RWPE2 (cell line): ENCODE results near the gene CTCF.

Experiments used
- ATAC-seq: fragments of 200-7000 bp; cut with Tn5 transposase; 3 replicates; pipeline ENCODE4 v1.9.1; 2021; ENCODE audit warnings: low read depth
- DNase-seq: peaks from one replicate; pipeline ENCODE4 v3.0.0-alpha.2; 2020; ENCODE audit warnings: low spot score
- H3K27ac ChIP-seq: fragments of 450-650 bp; 2 replicates; pipeline ENCODE4 v1.5.1; 2017; ENCODE audit warnings: mild to moderate bottlenecking; ENCODE audit not compliant: poor library complexity, severe bottlenecking
- H3K27me3 ChIP-seq: fragments of 250-450 bp; sonication (Bioruptor Pico); 2 replicates; pipeline ENCODE4 v1.5.1; 2021; ENCODE audit warnings: mild to moderate bottlenecking, moderate library complexity; ENCODE audit not compliant: insufficient read depth, poor library complexity, severe bottlenecking
- H3K36me3 ChIP-seq: fragments of 250-450 bp; sonication (Bioruptor Pico); 2 replicates; pipeline ENCODE4 v1.5.1; 2020; ENCODE audit warnings: low read depth, mild to moderate bottlenecking, moderate library complexity
- H3K4me1 ChIP-seq: fragments of 250-450 bp; sonication (Bioruptor Pico); 2 replicates; pipeline ENCODE4 v1.5.1; 2021; ENCODE audit warnings: mild to moderate bottlenecking, moderate library complexity; ENCODE audit not compliant: insufficient read depth, poor library complexity, severe bottlenecking
- H3K4me3 ChIP-seq: fragments of 250-450 bp; sonication (Bioruptor Pico); 2 replicates; pipeline ENCODE4 v1.5.1; 2021; ENCODE audit warnings: mild to moderate bottlenecking, moderate library complexity; ENCODE audit not compliant: severe bottlenecking
- H3K9me3 ChIP-seq: fragments of 250-450 bp; sonication (Bioruptor Pico); 2 replicates; pipeline ENCODE4 v1.5.1; 2021; ENCODE audit warnings: mild to moderate bottlenecking, moderate library complexity; ENCODE audit not compliant: severe bottlenecking
- CTCF ChIP-seq: fragments of 450-650 bp; IDR thresholded peaks from one replicate; pipeline ENCODE4 v1.5.1; 2017; ENCODE audit warnings: mild to moderate bottlenecking, moderate library complexity; ENCODE audit not compliant: poor library complexity, severe bottlenecking

Gene CTCF

DNA sequence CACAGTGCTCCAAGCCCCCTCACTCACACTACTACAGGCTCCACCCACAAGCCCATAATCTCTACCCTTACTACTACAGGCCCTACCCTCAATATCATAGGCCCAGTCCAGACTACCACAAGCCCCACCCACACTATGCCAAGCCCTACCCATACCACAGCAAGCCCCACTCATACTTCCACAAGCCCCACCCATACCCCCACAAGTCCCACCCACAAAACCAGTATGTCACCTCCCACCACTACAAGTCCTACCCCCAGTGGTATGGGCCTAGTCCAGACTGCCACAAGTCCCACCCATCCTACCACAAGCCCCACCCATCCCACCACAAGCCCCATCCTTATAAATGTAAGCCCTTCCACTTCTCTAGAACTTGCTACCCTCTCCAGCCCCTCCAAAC lies 19.9 kb upstream of the CTCF start:
- ATAC-seq (peak; percentile 44), DNase-seq (no peak)
- Histone ChIP-seq H3K4me1 (peaks cover 5% of the 10 kb centered on the region), H3K36me3 (peaks cover 72% of the 10 kb centered on the region), H3K9me3 (no peaks in the 10 kb centered on the region), H3K27ac (no peak overlapping the region), H3K4me3 (no peak overlapping the region), H3K27me3 (no peaks in the 10 kb centered on the region)
- TF ChIP-seq CTCF: no peak

DNA sequence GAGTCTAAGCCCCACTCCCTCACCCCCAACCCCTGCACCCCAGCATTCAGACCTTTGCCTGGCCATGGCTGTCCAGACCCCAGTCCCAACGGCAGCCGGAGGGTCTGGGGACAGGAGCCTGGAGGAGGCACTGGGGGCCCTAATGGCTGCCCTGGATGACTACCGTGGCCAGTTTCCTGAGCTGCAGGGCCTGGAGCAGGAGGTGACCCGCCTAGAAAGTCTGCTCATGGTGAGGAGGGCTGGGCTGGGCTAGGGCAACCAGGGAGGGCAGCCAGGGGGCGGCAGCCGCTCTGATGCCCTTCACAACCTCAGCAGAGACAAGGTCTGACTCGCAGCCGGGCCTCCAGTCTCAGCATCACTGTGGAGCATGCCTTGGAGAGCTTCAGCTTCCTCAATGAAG lies 19.3 kb upstream of the CTCF start:
- no peaks in the 10 kb centered on the region for H3K9me3 ChIP-seq
- peaks cover 72% of the 10 kb centered on the region for H3K36me3 ChIP-seq
- no peak for TF ChIP-seq CTCF
- no peak overlapping the region for H3K4me3 ChIP-seq
- peaks cover 5% of the 10 kb centered on the region for H3K4me1 ChIP-seq
- no peaks in the 10 kb centered on the region for H3K27me3 ChIP-seq
- no peak overlapping the region for H3K27ac ChIP-seq
- ATAC-seq: no peak
- DNase-seq: no peak

DNA sequence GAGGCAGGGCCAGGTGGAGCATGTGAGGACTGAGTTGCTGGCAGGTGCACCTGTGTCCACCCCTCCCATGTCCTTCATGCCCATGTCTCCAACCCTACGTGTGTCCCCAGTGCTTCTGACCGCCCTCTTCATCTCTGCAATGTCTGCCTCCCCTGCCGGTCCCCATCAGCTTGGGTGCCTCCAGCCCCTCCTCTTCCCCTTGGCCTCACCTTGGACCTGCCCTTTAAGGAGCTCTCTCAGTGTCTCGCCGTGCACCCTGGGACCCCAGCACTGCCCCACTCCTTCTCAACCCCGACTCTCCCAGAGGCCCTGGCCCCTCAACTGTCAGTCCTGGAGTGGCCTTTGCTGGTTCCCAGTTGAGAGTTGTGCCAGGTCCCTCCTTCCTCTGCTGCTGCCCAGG lies 18.7 kb upstream of the CTCF start:
- TF ChIP-seq CTCF: no peak
- no peak overlapping the region for H3K4me3 ChIP-seq
- no peak overlapping the region for H3K27ac ChIP-seq
- peaks cover 5% of the 10 kb centered on the region for H3K4me1 ChIP-seq
- peaks cover 68% of the 10 kb centered on the region for H3K36me3 ChIP-seq
- ATAC-seq (no peak), DNase-seq (no peak)
- no peaks in the 10 kb centered on the region for H3K9me3 ChIP-seq
- H3K27me3 ChIP-seq: no peaks in the 10 kb centered on the region

GRCh38 chr16:67544329-67544841 lies 17.9 kb upstream of the CTCF start:
- peaks cover 5% of the 10 kb centered on the region for H3K4me1 ChIP-seq
- no peaks in the 10 kb centered on the region for H3K27me3 ChIP-seq
- ATAC-seq (no peak), DNase-seq (no peak)
- TF ChIP-seq CTCF: no peak
- H3K4me3 ChIP-seq: no peak overlapping the region
- peaks cover 62% of the 10 kb centered on the region for H3K36me3 ChIP-seq
- H3K27ac ChIP-seq: no peak overlapping the region
- no peaks in the 10 kb centered on the region for H3K9me3 ChIP-seq

GRCh38 chr16:67544844-67545664 lies 17.3 kb upstream of the CTCF start:
- Histone ChIP-seq H3K36me3 (peaks cover 57% of the 10 kb centered on the region), H3K9me3 (no peaks in the 10 kb centered on the region), H3K4me1 (peaks cover 5% of the 10 kb centered on the region), H3K27ac (no peak overlapping the region), H3K4me3 (no peak overlapping the region), H3K27me3 (no peaks in the 10 kb centered on the region)
- DNase-seq (no peak), ATAC-seq (no peak)
- TF ChIP-seq CTCF: no peak
